NB4 (cell line): ENCODE results near the gene TBC1D22A.

Source experiments
- POLR2A ChIP-seq: IDR thresholded peaks from 2 replicates; pipeline ENCODE4 v1.6.1; 2011; ENCODE audit warnings: mild to moderate bottlenecking; ENCODE audit not compliant: insufficient read length; ENCODE audit errors: extremely low read depth
- TF ChIP-seq, protein P1 (sequence below): IDR thresholded peaks from one replicate; pipeline ENCODE4 v1.5.1; 2012; ENCODE audit warnings: low read depth, low read length

- no peak for TF ChIP-seq POLR2A
- TF ChIP-seq, protein P1, sequence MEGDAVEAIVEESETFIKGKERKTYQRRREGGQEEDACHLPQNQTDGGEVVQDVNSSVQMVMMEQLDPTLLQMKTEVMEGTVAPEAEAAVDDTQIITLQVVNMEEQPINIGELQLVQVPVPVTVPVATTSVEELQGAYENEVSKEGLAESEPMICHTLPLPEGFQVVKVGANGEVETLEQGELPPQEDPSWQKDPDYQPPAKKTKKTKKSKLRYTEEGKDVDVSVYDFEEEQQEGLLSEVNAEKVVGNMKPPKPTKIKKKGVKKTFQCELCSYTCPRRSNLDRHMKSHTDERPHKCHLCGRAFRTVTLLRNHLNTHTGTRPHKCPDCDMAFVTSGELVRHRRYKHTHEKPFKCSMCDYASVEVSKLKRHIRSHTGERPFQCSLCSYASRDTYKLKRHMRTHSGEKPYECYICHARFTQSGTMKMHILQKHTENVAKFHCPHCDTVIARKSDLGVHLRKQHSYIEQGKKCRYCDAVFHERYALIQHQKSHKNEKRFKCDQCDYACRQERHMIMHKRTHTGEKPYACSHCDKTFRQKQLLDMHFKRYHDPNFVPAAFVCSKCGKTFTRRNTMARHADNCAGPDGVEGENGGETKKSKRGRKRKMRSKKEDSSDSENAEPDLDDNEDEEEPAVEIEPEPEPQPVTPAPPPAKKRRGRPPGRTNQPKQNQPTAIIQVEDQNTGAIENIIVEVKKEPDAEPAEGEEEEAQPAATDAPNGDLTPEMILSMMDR = no peak
Observed at GRCh38 chr22:46848197-46848596, 85.7 kb downstream of the TBC1D22A start.
